NCI-H1930 (cell line): ENCODE data around the gene TMEM158.

Source experiments
- DNase-seq, 2 experiments: peaks; one replicate each; lab custom pipeline; 2025; lab: John Stamatoyannopoulos, UW

TMEM158 gene

DNA sequence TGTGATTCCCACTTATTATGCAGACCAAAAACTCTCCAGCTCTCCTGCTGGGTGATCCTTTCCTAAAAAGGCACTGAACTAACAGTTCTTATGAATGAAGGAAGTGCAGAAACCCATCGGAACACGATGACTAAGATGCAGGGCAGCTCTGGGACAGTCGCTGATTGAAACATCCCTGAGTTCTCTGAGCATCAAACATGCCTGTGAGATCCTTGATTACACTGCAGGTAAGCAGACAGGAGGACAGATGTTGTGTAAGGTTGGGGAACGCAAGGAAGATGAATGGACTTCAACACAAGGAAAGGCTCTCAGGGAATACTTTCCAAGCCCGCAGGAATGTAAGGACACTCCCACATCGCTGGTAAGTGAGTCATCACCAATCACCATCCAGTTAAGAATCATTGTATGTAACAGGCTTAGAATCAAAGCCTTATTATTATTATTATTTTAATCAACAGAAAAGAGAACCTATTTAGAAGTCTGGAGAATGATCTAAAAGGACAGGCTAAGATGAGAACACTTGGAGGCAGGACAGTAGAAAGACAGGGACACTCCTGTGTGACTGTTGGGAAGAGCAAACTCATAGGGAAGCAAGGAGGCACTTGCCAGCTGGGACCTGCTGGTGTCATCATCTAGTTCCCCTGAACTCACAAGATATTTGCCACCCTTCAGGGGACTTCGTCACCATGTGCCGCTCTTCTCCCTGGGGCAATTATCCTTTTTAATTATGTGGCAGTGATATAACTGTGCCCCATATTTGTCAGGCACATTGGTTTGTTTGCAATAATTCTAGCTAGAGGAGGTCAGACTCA lies 26.0 kb downstream of the TMEM158 start:
- DNase-seq, result no peak

- no peak for DNase-seq
Measured at GRCh38 chr3:45198264-45199260, 27.5 kb downstream of the TMEM158 start.

DNA sequence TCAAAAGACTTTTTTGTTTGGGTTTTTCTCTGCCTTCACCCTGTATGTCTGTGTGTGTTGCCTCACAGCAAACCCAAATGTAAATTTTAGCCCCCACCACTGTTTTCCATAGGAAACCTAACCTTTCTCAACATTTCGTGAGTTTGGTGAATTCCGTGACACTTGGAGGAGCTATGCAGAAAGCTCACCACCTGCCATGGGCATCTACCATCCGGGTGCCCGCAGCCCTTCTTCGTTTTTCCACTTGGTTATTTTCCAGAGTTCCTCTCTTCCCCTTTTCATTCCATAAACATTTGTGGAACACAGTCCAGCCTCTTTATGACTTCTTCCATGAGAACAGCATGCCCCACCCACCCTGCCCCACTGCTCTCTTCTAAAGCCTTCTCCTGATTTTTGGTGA lies 31.3 kb downstream of the TMEM158 start:
- DNase-seq, result no peak

- DNase-seq, result no peak
Measured at GRCh38 chr3:45191924-45192417, 34.1 kb downstream of the TMEM158 start.

DNA sequence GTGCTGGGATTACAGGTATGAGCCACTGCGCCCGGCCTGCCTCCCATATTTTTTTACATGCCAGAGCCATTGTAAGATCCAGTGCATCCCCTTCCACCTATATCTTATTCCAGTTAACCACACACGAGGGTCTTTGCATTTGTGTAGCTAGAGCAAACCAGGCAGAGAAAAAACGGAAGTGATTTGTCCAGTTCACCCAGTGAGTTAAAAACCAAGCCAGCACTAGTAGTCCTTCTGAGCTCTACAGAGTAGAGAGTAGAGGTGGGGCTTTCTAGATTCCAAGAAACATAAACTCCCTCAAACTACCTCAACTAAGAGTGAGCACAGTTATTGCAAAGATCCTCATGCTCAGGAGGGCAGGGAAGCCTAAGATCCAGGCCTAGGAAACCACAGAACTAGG lies 34.7 kb downstream of the TMEM158 start:
- DNase-seq, result no peak

- no peak for DNase-seq
Measured at GRCh38 chr3:45188719-45189659, 37.1 kb downstream of the TMEM158 start.

DNA sequence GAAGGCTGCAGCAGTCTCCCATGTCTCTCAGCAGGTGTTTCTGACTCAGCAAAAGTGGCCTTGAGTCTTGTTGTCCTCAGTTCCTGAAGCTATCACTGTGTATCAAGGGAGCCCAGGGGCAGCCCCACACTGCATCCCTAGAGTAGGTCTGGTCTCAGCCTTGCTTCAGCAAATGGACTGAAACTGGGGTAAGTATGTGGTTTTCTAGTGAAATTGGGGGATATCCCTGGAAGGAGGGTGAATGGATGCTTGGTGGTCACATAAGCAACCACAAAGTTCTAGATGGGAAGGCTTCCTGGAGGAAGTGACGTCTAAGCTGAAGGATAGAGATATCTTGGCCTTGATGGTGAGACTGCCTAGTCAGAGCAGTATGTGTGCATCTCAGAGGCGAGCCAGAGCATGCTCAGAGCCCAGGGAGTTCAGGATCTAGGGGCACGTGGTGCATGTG lies 38.4 kb downstream of the TMEM158 start:
- no peak for DNase-seq

GRCh38 chr3:45186871-45187270 lies 39.2 kb downstream of the TMEM158 start:
- no peak for DNase-seq

- DNase-seq, result no peak
Measured at GRCh38 chr3:45185461-45185860, 40.6 kb downstream of the TMEM158 start.

- DNase-seq, result no peak
Measured at GRCh38 chr3:45185052-45185451, 41.0 kb downstream of the TMEM158 start.

- DNase-seq, result no peak
Measured at GRCh38 chr3:45183872-45184262, 42.2 kb downstream of the TMEM158 start.

DNA sequence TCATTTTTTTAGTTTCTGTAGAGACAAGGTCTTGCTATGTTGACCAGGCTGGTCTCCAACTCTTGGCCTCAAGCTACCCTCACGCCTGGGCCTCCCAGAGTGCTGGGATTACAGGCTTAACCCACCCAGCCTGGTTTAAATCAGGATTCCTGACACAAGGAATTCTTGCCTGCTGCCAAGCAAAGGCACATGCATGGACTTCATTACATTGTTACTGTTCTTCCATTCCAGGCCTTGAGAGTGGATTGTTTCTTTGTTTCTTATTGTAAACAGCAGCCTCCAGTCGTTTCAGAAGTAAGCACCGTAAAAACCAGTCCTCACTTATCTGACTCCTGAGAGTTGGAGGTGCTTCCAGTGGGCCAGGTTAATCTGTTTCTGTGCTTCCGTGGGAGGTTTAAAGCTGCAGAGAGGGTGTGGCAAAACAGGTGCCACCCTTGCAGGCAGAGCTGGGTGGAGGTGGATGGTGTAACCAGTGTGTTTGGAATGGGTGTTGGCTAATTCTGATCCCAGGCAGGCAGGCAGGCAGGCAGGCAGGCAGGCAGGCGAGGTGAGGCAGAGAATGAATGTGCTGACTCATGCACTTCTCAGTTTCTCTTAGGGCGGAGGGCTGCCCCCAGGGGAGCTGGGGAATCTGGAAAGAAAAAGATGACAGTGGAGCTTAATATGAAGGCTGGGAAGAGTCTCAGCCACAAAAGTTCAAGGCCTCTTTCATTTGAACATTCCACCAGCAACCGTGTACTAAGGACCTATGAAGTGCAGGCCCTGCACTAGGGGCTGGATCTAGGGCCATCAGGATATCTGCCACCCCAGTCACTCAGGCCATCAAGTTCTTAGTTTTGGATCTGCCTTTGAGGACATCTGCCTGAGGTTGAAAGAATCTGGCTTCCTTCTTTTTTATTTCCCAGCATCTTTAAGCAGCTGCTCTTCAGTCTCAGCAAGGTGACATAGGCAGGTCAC lies 42.9 kb downstream of the TMEM158 start:
- no peak for DNase-seq

- DNase-seq, result no peak
Measured at GRCh38 chr3:45181496-45181895, 44.6 kb downstream of the TMEM158 start.

- no peak for DNase-seq
Measured at GRCh38 chr3:45180899-45181298, 45.2 kb downstream of the TMEM158 start.

DNA sequence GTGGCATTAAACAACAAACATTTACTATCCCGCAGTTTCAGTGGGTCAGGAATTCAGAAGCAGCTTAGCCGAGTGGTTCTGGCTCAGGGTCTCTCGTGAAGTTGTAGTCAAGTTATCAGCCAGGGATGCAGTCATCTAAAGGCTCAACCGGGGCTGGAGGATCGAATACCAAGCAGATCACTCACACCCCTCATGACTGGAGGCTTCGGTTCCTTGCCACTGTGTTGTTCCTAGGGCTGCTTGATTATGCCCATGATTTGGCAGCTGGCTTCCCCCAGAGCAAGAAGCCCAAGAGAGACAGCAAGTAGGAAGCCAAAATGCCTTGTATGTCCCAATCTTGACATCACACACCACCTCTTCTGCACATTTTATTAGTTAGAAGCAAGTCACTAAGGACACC lies 46.0 kb downstream of the TMEM158 start:
- DNase-seq, result no peak

GRCh38 chr3:45179163-45179562 lies 46.9 kb downstream of the TMEM158 start:
- no peak for DNase-seq

DNA sequence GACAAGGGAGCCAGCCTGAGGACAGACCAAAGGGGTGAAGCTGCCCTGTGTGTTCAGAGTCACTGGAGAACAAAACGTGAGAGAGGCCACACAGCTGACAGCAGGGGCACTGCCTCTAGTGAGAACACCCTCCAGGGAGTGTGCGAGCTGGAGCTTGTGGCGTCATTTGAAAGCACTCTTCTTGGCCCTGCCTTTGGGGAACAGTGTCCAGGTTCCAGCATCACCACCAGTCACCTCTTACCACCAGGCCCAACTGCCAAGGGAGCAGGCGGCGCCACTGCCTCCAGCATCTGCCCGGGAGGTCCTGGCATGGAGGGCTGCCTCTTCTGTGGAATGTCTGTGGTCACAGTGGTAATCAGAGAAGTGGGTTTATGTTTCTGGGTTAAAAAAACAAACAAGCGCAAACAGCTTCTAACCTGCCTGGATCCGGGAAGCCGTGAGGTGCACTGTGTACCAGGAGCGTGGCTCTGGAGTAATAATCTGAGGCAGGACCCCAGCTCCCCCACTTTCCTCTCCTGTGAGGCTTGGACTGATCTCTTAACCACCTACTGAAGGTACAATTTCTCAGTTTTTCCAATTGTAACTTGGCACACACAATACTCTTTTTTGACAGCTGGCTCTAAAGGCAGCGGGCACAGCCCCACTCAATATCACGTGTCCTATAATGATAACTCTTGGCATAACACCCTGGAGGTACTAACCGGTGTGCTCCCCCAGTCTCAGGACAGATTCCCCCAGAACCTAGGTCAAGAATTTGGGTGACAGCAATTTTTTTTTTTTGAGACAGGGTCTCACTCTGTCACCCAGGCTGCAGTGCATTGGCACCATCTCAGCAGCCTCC lies 47.7 kb downstream of the TMEM158 start:
- DNase-seq, result no peak

DNA sequence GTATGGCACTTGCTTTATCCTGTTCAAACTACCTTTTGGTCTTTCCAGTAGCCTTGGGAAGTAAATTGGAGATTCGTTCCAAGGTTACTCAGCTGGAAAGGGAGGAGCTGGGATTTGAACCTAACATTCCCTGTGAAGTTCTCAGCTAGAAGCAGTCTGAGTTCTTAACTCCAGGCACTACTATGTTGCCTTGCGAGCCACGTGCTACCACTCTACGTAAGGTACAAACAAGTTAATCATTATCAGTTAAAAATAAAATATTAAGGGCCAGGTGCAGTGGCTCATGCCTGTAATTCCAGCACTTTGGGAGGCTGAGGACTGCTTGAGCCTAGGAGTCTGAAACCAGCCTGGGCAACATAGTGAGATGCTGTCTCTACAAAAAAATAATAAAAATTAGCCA lies 49.2 kb downstream of the TMEM158 start:
- DNase-seq, result no peak
